KMS-11 (cell line): ENCODE measurements around the gene RASD1.

Source experiments
- H2AFZ ChIP-seq: fragments of 200-600 bp; sonication (generic); 2 replicates; pipeline ENCODE4 v1.6.1; 2016; ENCODE audit warnings: antibody characterized with exemption, mixed run types, low read depth
- H3K27ac ChIP-seq: fragments of 200-600 bp; sonication (generic); 2 replicates; pipeline ENCODE4 v1.6.1; 2016; ENCODE audit warnings: mild to moderate bottlenecking, mixed run types
- H3K27me3 ChIP-seq: fragments of 200-600 bp; sonication (generic); 2 replicates; pipeline ENCODE4 v1.6.1; 2017; ENCODE audit warnings: mild to moderate bottlenecking, low read depth, mixed run types, moderate library complexity; ENCODE audit not compliant: insufficient read depth
- H3K36me3 ChIP-seq: fragments of 200-600 bp; sonication (generic); 2 replicates; pipeline ENCODE4 v1.6.1; 2017; ENCODE audit warnings: mild to moderate bottlenecking, mixed run types; ENCODE audit not compliant: insufficient read depth
- H3K4me1 ChIP-seq: fragments of 200-600 bp; sonication (generic); 2 replicates; pipeline ENCODE4 v1.6.1; 2016; ENCODE audit warnings: mild to moderate bottlenecking, low read depth, mixed run types; ENCODE audit not compliant: poor library complexity, severe bottlenecking
- H3K4me2 ChIP-seq: fragments of 200-600 bp; sonication (generic); 2 replicates; pipeline ENCODE4 v1.7.0; 2016; ENCODE audit warnings: mild to moderate bottlenecking, mixed run types
- H3K4me3 ChIP-seq: fragments of 200-600 bp; sonication (generic); IDR thresholded peaks from 2 replicates; pipeline ENCODE4 v1.6.1; 2017; ENCODE audit warnings: low read depth, low read length, mixed read lengths; ENCODE audit not compliant: insufficient read depth
- H3K79me2 ChIP-seq: fragments of 200-600 bp; sonication (generic); 2 replicates; pipeline ENCODE4 v1.6.1; 2016; ENCODE audit warnings: low read depth, mixed run types; ENCODE audit not compliant: insufficient read depth
- H3K9ac ChIP-seq: fragments of 200-600 bp; sonication (generic); 2 replicates; pipeline ENCODE4 v1.6.1; 2016; ENCODE audit warnings: mild to moderate bottlenecking, mixed run types
- H4K20me1 ChIP-seq: fragments of 200-600 bp; sonication (generic); 2 replicates; pipeline ENCODE4 v1.6.1; 2016; ENCODE audit warnings: mild to moderate bottlenecking, mixed run types; ENCODE audit not compliant: insufficient read depth
- TF ChIP-seq, protein P1 (sequence below): fragments of 200-600 bp; sonication (generic); conservative IDR thresholded peaks from 2 replicates; pipeline ENCODE4 v1.6.1; 2017; ENCODE audit warnings: low read depth, mild to moderate bottlenecking, antibody characterized with exemption, low read length, moderate library complexity, mixed read lengths

The RASD1 gene

DNA sequence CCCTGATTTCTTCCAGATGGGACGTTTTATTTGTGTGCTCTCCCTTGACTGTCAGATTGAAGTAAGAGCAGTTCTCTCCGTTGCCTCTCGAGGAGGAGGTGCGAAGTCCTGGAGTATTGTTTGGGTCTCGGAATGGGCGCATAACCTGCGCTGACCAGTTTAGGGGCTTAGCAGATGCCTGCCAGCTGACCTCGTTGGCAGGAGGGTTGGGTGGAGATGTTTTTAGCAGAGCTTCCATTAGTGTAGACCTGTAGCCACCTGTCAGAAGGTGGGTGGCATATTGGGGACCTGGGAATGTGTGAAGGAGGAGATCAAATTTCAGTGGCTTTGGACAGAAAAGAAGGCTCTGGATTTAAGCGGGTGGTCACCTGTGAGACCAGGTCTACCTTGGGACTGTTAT, 3.6 kb downstream of the RASD1 start:
- no peaks in the 10 kb centered on the region for H3K27me3 ChIP-seq
- no peak overlapping the region for H3K27ac ChIP-seq
- peaks cover 41% of the 10 kb centered on the region for H3K4me1 ChIP-seq
- H2AFZ ChIP-seq = no peak overlapping the region
- H3K9ac ChIP-seq = no peak overlapping the region
- no peak overlapping the region for H3K4me3 ChIP-seq
- H3K79me2 ChIP-seq = no peaks in the 10 kb centered on the region
- no peaks in the 10 kb centered on the region for H3K36me3 ChIP-seq
- TF ChIP-seq, protein P1, sequence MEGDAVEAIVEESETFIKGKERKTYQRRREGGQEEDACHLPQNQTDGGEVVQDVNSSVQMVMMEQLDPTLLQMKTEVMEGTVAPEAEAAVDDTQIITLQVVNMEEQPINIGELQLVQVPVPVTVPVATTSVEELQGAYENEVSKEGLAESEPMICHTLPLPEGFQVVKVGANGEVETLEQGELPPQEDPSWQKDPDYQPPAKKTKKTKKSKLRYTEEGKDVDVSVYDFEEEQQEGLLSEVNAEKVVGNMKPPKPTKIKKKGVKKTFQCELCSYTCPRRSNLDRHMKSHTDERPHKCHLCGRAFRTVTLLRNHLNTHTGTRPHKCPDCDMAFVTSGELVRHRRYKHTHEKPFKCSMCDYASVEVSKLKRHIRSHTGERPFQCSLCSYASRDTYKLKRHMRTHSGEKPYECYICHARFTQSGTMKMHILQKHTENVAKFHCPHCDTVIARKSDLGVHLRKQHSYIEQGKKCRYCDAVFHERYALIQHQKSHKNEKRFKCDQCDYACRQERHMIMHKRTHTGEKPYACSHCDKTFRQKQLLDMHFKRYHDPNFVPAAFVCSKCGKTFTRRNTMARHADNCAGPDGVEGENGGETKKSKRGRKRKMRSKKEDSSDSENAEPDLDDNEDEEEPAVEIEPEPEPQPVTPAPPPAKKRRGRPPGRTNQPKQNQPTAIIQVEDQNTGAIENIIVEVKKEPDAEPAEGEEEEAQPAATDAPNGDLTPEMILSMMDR = no peak
- no peak overlapping the region for H3K4me2 ChIP-seq
- no peaks in the 10 kb centered on the region for H4K20me1 ChIP-seq

DNA sequence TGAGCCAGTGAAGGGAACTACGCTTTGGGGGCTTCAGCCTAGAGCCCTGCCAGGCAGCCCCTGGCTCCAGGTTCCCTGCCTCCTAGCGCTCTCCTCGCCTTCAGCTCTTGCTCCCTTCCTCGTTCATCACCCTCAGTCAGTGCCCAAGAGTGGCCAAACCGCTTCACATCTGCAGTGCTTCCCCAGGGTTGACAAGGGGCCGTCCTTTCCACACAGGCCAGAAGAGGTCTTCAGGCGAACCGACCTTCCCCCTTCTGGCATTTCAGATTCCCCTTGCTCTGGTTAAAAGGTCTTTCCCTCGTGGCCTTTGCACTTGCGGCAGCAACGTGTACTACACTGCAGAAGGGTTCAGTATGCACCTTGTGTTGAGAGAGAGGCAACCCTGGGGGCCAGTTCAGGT, 4.1 kb downstream of the RASD1 start:
- H3K9ac ChIP-seq = no peak overlapping the region
- H3K27ac ChIP-seq = no peak overlapping the region
- H3K36me3 ChIP-seq = no peaks in the 10 kb centered on the region

DNA sequence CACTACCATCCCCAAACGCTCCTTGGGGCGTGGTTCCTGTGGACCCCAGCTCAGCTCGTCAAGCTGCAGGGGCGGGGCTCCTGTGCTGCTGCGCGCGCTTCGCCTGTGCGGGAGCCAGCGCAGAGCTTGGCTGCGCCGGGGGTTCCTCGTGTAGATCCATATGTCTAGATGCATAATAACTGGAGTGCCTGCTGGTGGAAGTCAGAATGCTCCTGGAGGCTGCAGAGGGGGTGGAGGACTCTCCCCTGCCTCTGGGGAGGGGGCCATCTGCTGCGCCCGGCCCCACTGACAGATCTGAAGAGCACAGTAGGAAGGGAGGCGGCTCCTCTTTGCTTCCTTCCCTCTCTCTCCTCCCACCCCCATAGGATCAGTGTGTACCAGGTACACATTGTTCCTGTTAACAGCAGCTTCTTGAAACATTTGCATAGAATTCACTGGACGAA, 4.6 kb downstream of the RASD1 start:
- no peak overlapping the region for H3K27ac ChIP-seq

More for the DNA sequence above, 4.1 kb downstream of the RASD1 start:
- Histone ChIP-seq H4K20me1 (no peaks in the 10 kb centered on the region), H3K4me1 (peaks cover 42% of the 10 kb centered on the region), H3K4me2 (no peak overlapping the region), H3K27me3 (no peaks in the 10 kb centered on the region), H3K79me2 (no peaks in the 10 kb centered on the region), H2AFZ (no peak overlapping the region), H3K4me3 (no peak overlapping the region)
- TF ChIP-seq, protein P1 = no peak

DNA sequence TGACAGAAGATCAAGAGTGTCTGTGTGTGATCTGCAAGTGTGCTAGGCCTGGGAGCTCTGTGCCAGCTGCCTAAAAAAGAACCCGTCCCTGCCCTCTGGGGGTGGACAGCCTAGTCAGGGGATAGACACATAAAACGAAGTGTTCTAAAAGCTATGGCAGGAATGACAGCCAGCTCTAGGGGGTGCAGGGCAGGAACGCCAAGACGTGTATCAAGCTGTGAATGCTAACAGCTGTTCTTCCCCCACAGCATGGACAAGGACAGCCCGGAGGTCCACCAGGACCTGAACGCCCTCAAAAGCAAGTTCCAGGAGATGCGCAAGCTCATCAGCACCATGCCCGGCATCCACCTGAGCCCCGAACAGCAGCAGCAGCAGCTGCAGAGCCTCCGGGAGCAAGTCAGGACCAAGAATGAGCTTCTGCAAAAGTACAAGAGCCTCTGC, 5.1 kb downstream of the RASD1 start:
- peaks cover 41% of the 10 kb centered on the region for H3K4me1 ChIP-seq
- no peaks in the 10 kb centered on the region for H3K79me2 ChIP-seq
- TF ChIP-seq, protein P1 = no peak

More for the DNA sequence above, 4.6 kb downstream of the RASD1 start:
- H4K20me1 ChIP-seq = no peaks in the 10 kb centered on the region
- TF ChIP-seq, protein P1 = no peak
- H3K36me3 ChIP-seq = no peaks in the 10 kb centered on the region
- no peaks in the 10 kb centered on the region for H3K79me2 ChIP-seq
- no peak overlapping the region for H2AFZ ChIP-seq
- H3K9ac ChIP-seq = no peak overlapping the region
- H3K4me1 ChIP-seq = peaks cover 41% of the 10 kb centered on the region
- no peak overlapping the region for H3K4me3 ChIP-seq
- no peak overlapping the region for H3K4me2 ChIP-seq
- H3K27me3 ChIP-seq = no peaks in the 10 kb centered on the region

More for the DNA sequence above, 5.1 kb downstream of the RASD1 start:
- Histone ChIP-seq H2AFZ (no peak overlapping the region), H3K9ac (no peak overlapping the region), H3K27me3 (no peaks in the 10 kb centered on the region), H3K4me3 (no peak overlapping the region), H3K4me2 (no peak overlapping the region), H4K20me1 (no peaks in the 10 kb centered on the region), H3K36me3 (no peaks in the 10 kb centered on the region), H3K27ac (no peak overlapping the region)
